Peyer's patch (tissue), 4 donors: ENCODE data around the gene UBXN11. TPM values are rescaled to one million over a fixed set of nuclear protein-coding genes. Genes with fewer than 3 reads are reported as not detected.

Experiments used
- DNase-seq, 3 donors: peaks; one replicate each; pipeline ENCODE4 v3.0.0-alpha.2; 2017 to 2019
- H3K27ac ChIP-seq, 4 donors: fragments of 200-600 bp; sonication (generic); one replicate each; pipeline ENCODE4 v1.5.1; 2016 to 2019
- H3K27me3 ChIP-seq, 2 donors: fragments of 200-600 bp; sonication (generic); one replicate each; pipeline ENCODE4 v1.5.1; 2019
- H3K36me3 ChIP-seq, 3 donors: fragments of 200-600 bp; sonication (generic); one replicate each; pipeline ENCODE4 v1.5.1; 2016 to 2019
- H3K4me1 ChIP-seq, 4 donors: fragments of 200-600 bp; sonication (generic); one replicate each; pipeline ENCODE4 v1.5.1; 2016 to 2019
- H3K4me3 ChIP-seq, 4 donors: fragments of 200-600 bp; sonication (generic); 1 replicate in 3 of 4; 2 replicates in 1 of 4; pipeline ENCODE4 v1.5.1; 2016 to 2019; ENCODE audit warnings: mild to moderate bottlenecking in 1 of 4
- H3K9me3 ChIP-seq, 4 donors: fragments of 200-600 bp; sonication (generic); one replicate each; pipeline ENCODE4 v1.5.1; 2016 to 2019; ENCODE audit warnings: mild to moderate bottlenecking in 1 of 4
- POLR2A ChIP-seq, 2 donors: fragments of 450-650 bp; IDR thresholded peaks; one replicate each; pipeline ENCODE4 v1.5.1; 2017; ENCODE audit warnings: antibody characterized with exemption in 2 of 2, mild to moderate bottlenecking in 2 of 2, moderate library complexity in 2 of 2
- total RNA-seq, 4 donors: library from RNA; depleted of rRNA; stranded (reverse); fragments of >200 nt; gene quantifications; one replicate each; pipeline ENCODE4 v1.1.0, GENCODE V29; 2016
- TF ChIP-seq, protein P1 (sequence below), 6 experiments: fragments of 450-650 bp in 4 of 6; fragments of 200-600 bp in 2 of 6; sonication (generic) in 1 of 6; IDR thresholded peaks; one replicate each; pipeline ENCODE4 v1.5.1; 2017 to 2019; ENCODE audit warnings: antibody characterized with exemption in 6 of 6, mild to moderate bottlenecking in 3 of 6, moderate library complexity in 1 of 6

Gene UBXN11
- total RNA-seq, 4 donors from 2014 or later = 3.9 to 68.5 (median 18.2) TPM

DNA sequence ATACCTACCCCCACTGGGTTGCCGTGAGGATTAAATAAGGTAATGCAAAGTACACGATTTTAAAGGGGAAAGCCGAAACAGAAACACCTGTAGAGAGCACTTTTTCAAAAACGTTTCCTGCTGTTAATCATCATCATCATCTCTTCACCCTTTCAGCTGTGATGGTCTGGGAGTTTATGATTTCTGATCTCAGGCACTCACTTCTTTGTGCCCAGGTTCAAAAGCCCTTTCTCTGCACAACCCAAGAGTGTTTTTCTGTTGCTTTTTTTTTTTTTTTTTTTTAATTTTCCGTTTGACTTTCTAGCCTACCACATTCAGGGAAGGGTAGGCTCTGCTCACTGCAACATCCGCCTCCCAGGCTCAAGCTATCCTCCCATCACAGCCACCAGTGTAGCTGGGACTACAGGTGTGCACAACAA lies 936 bp upstream of the UBXN11 start:
- no peak for TF ChIP-seq POLR2A (IDR thresholded peaks at IDR 0.05)
- TF ChIP-seq, protein P1, sequence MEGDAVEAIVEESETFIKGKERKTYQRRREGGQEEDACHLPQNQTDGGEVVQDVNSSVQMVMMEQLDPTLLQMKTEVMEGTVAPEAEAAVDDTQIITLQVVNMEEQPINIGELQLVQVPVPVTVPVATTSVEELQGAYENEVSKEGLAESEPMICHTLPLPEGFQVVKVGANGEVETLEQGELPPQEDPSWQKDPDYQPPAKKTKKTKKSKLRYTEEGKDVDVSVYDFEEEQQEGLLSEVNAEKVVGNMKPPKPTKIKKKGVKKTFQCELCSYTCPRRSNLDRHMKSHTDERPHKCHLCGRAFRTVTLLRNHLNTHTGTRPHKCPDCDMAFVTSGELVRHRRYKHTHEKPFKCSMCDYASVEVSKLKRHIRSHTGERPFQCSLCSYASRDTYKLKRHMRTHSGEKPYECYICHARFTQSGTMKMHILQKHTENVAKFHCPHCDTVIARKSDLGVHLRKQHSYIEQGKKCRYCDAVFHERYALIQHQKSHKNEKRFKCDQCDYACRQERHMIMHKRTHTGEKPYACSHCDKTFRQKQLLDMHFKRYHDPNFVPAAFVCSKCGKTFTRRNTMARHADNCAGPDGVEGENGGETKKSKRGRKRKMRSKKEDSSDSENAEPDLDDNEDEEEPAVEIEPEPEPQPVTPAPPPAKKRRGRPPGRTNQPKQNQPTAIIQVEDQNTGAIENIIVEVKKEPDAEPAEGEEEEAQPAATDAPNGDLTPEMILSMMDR (IDR thresholded peaks at IDR 0.05) = no peak
- H3K27me3 ChIP-seq = no peaks in the 10 kb centered on the region
- peak overlapping the region; percentile 44 to 67 (median 57) for H3K27ac ChIP-seq
- peaks cover 0 to 14% (median 3%) of the 10 kb centered on the region in 4 donors for H3K4me1 ChIP-seq
- H3K9me3 ChIP-seq = no peaks in the 10 kb centered on the region
- peak overlapping the region in 2 of 4 donors; percentile 58 to 71 for H3K4me3 ChIP-seq
- DNase-seq = no peak
- no peaks in the 10 kb centered on the region for H3K36me3 ChIP-seq

DNA sequence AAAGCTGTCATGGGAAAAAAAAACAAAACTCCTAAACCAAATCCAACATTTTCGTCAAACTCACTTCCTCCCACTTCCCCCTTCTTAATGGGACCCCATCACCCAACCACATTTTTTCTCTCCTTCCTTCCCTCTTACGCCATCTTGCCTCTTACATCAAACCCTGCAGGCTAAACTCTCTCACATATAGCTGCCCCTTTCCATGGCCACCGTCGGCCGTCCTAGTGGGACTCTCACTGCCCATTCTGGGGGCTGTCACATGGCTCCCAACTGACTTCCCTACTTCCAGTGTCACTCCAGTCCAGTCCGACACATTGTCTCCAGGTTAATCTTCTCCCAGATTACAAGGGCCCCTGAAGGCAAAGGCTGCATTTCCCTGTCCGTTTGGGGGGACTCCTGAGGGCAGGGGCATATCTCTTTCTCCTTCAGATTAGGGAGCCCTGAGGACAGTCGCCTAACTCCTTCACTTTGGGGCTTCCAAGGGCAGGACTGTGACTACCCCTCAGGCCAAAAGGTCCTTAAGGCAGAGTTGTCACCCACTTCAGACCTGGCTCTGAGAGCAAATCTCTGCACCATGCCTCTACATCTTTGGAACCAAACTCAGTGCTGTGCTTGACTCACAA lies 658 bp downstream of the UBXN11 start:
- H3K36me3 ChIP-seq = no peaks in the 10 kb centered on the region
- TF ChIP-seq, protein P1 (IDR thresholded peaks at IDR 0.05) = no peak
- no peak for TF ChIP-seq POLR2A (IDR thresholded peaks at IDR 0.05)
- H3K9me3 ChIP-seq = no peaks in the 10 kb centered on the region
- no peak for DNase-seq
- peak overlapping the region in 2 of 4 donors; percentile 21 to 67 for H3K27ac ChIP-seq
- peaks cover 0 to 14% (median 3%) of the 10 kb centered on the region in 4 donors for H3K4me1 ChIP-seq
- H3K4me3 ChIP-seq = peak overlapping the region; percentile 56 to 71 (median 58)
- H3K27me3 ChIP-seq = no peaks in the 10 kb centered on the region

DNA sequence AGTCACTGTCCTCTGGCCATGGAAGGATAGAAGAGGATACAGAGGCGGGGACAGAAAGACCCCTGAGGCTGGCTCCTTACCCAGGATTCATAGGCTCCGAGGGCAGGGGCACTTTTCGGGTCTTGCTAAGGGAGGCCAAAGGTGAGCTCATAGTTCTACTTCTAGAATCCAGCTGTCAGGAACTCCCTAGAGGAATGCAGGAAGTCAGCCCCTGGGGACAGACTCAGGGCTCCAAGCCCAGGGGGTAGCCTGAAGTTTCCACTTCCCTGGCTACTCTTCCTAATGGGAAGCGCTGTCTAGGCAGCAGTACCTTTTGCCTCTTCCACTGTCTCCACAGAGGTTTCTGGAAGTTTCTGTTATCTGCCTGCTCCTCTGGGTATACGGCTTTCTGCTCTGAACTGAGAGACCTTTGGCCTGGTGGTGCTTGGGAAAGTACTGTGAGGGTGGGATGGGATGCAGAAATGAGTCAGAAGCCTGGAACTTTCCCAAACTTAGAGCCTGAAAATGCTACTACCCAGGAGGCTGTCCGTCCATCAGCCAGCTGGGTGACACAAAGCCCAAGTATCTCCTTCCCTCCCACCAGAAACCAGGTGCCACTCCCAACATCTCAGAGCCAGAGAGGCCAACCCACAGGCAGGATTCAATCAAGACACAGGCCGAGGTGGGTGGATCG lies 3.6 kb downstream of the UBXN11 start:
- no peak overlapping the region for H3K4me3 ChIP-seq
- H3K27me3 ChIP-seq = no peaks in the 10 kb centered on the region
- TF ChIP-seq, protein P1 (IDR thresholded peaks at IDR 0.05) = no peak
- no peak for TF ChIP-seq POLR2A (IDR thresholded peaks at IDR 0.05)
- DNase-seq = no peak
- H3K9me3 ChIP-seq = no peaks in the 10 kb centered on the region
- no peaks in the 10 kb centered on the region for H3K36me3 ChIP-seq
- peaks cover 0 to 14% (median 3%) of the 10 kb centered on the region in 4 donors for H3K4me1 ChIP-seq
- H3K27ac ChIP-seq = no peak overlapping the region

DNA sequence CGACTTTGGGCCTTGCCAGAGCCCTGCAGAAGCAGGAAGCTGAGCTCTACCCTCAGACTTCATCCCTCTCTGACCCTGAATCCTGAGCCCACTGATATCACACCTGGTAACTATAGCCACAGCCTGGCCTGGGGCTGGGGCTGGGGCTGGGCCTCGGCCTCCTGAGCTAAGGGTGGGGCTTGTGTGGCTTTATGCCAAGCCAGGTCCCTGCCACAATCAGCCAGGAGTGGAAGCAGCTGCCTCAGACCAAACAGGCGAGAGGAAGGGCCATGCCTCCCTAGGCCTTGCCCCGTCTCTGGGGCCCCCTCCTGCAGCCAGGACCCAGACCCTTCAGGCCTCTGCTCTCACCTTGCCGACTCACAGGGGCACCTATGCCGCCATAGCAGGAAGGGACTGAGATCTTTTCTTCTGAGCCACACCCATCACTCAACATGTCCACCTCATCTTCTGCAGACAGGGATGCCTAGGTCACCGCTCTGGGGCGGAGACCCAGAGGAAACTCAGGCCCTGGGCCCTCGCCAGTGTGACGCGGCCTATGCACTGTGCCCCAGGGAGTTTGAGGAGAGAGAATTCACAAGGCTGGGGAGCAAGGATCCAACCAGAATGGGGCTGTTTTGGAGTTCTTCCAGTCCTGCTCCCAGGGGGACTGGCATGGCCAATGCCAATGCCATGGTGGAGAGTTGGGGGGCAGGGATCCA lies 5.7 kb downstream of the UBXN11 start:
- Histone ChIP-seq H3K4me3 (no peak overlapping the region), H3K27me3 (no peaks in the 10 kb centered on the region), H3K27ac (no peak overlapping the region), H3K36me3 (no peaks in the 10 kb centered on the region), H3K9me3 (no peaks in the 10 kb centered on the region), H3K4me1 (peaks cover 0 to 5% (median under 1%) of the 10 kb centered on the region in 4 donors)
- peak in 1 of 3 donors; percentile 37 for DNase-seq
- no peak for TF ChIP-seq POLR2A (IDR thresholded peaks at IDR 0.05)
- TF ChIP-seq, protein P1 (IDR thresholded peaks at IDR 0.05) = no peak

DNA sequence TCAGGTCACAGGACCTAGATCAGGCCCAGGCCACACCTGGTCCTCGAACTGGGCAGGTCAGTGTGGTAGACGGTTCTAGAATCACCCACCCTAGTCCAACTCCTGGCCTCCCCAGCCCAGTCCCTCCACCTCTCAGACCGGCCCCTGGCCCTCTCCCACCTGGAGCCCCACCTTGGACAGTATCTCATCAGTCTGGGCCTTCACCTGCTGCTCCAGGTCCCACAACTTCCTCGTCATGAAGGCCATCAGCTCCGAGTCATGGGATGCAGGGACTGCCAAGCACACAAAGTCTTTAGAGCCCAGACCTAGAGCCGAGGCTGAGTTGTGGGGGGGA lies 8.7 kb downstream of the UBXN11 start:
- Histone ChIP-seq H3K27me3 (no peaks in the 10 kb centered on the region), H3K4me1 (peaks cover 0 to 3% (median 0%) of the 10 kb centered on the region in 4 donors), H3K36me3 (no peaks in the 10 kb centered on the region), H3K9me3 (no peaks in the 10 kb centered on the region), H3K4me3 (no peak overlapping the region), H3K27ac (no peak overlapping the region)
- DNase-seq = peak in 1 of 3 donors; percentile 38
- TF ChIP-seq POLR2A (IDR thresholded peaks at IDR 0.05) = no peak
- TF ChIP-seq, protein P1 (IDR thresholded peaks at IDR 0.05) = no peak
